ENCODE data around the gene PLEKHJ1.

The PLEKHJ1 gene

GRCh38 chr19:2233601-2234280, 2.4 kb downstream of the PLEKHJ1 start:
- DNase-seq = no peak

- no peak for DNase-seq
These were observed 3.6 kb downstream of the PLEKHJ1 start for GRCh38 chr19:2232286-2233151.

DNA sequence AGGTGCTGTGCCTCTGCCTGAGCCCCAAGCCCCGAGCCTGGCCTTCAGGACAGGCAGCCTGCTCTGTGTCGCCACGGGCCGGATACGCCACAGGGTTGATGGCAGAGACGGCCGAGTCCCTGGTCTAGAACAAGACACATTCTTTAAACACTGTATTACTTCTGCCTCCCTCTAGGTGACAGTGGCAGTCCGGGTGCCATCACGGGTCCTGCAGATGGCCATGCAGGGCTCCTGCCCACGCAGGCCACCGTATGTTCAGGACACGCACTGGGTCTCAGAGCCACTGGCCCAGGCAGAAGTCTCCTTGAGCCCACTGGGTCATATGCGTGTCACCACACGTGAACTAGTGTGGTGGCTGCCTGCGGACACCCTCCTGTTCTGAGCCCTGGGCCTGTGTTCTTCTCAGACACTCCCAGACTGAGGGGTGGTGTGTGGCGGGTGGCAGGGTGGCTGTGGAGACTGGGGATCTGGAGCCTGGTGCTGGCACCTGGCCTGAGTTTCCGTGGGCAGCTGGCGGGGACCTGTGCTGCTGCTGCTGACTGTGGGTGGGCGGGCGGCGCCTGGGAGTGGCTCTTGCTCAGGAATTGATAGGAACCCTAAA, 4.4 kb downstream of the PLEKHJ1 start:
- DNase-seq = no peak

DNA sequence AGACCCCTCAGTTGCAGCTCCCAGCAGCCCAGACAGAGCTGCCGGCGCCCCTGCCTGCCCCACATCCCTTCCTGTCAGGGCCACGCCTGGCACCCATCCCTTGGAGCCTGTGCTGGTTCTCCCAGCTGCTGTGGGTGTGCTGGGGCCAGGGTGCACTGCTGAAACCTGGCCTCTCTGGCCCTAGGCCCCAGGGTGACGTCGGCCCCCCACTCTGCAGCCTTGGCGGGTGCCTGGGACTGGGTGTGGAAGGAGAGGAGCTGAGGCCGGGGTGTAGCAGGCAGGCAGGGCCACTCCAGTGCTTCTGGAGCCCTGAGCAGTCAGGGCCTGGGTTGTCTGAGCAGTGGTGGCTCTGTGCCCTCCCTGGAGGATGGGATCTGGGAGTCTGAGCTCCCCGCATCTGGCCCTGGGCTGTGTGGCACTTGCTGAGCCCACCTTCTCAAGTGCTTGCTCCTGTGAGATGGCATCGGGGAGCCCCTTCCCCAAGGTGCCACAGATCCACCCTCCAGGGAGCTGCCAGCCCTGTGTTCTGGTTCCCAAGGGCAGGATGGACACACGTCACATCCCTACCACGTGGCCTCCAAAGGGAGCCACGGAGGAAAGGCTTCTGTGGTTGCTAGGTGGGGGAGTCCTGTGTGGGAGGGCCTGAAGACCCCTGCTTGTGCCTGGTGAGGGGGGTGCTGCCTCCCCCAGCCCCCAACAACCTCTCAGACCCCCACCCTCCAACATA, 5.2 kb downstream of the PLEKHJ1 start:
- DNase-seq = no peak

- no peak for DNase-seq
These were observed 6.0 kb downstream of the PLEKHJ1 start for GRCh38 chr19:2230033-2230531.

DNA sequence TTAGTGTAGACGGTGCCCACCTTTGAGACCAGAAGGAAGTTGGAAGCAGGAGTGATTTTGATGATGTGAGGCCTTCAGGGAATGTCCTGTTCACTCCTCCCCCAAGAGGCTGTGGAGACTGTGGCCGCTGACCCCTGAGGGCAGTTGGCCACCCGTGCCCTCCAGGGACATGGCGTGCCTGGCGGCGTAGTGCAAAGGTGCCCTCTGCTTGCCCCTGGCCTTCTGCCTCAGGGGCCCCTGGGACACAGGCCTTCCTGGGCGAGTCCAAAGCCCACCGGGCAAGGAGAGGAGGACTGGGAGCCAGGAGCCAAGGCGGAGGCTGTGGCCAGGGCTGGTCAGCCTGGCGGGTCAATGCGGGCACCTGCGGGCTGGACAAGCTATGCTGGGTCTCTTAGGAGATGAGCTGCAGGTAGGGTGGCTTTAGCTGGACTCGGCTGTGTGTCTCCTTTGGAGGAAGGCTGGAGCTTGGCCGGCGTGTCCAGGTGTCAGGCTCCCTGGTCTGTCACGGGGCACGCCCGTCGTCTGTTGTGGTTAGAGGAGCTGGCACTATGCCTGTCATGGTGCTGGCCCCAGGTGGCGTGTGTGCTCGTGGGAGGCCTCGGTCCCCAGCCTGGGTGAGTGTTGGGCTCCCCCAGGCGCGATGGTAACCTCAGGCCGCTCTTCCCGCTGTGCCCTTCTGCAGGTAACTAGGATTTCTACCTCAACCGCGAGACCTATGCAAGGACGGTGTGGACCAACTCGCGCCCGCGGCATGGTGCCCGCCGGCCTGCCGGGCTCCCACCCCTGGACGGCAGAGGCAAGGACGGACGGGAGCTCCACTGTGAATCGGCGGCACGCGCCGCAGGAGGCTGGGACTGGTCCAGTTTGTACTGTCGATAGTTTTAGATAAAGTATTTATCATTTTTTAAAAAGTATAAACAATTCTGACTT, 6.8 kb downstream of the PLEKHJ1 start:
- DNase-seq = no peak

DNA sequence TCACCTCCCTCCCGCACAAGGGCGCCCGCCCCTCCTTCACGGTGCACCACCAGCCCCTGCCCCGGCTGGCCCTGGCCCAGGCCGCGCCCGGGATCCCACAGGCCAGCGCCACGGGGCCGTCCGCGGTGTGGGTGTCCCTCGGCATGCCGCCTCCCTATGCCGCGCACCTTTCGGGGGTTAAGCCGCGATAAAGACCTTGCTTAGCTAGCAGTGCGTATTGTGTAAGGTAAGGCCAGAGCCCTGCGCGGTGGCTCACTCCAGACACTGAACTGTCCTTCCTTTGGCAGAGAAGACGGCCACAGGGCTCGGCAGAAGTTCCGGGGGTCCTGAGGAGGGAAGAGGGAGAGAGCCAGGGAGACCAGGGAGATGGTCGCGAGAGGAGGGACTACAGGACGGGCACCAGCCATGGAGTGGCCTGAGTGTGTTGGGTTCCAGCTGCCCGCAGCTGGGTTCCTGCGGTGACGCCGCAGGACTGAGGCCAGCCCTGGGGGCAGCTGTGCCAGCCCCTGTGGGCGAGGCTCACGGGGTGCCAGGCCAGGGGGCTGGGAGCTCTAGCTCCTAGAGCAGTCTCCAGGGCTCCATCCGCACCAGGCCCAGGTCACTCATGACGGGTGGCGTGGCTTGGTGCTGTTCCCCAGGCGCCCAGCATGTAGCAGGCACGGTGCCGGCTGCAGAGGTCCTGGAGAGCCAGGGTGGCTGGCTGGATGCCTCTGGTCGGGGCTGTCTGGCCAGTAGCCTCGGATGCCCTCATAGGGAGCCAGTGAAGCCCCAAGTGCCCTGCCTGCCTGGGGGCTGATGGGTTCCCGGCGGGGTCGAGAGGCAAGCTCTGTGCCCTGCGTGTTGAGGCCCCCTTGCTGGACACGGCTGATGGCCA, 7.7 kb downstream of the PLEKHJ1 start:
- DNase-seq = no peak

GRCh38 chr19:2227415-2228156, 8.5 kb downstream of the PLEKHJ1 start:
- DNase-seq = no peak

DNA sequence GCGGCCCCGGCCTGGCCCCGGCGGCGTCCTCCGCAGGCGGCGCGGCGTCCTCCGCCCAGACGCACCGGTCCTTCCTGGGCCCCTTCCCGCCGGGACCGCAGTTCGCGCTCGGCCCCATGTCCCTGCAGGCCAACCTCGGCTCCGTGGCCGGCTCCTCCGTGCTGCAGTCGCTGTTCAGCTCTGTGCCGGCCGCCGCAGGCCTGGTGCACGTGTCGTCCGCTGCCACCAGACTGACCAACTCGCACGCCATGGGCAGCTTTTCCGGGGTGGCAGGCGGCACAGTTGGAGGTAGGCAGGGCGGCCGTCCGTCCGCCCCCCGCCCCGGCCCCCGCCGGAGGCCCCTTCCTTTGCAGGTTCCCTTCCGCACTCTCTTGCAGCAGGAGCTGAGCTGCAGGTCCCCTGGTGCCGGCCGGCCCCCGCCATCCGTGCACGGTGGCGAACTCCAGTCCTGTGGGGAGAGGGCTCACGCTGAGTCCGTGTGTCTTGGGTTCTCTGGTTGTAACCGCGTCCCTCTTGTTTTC, 9.2 kb downstream of the PLEKHJ1 start:
- no peak for DNase-seq

- no peak for DNase-seq
These were observed 9.9 kb downstream of the PLEKHJ1 start for GRCh38 chr19:2226051-2226839.

- no peak for DNase-seq
These were observed 10.6 kb downstream of the PLEKHJ1 start for GRCh38 chr19:2225415-2226050.

GRCh38 chr19:2224754-2225349, 11.3 kb downstream of the PLEKHJ1 start:
- DNase-seq = no peak

DNA sequence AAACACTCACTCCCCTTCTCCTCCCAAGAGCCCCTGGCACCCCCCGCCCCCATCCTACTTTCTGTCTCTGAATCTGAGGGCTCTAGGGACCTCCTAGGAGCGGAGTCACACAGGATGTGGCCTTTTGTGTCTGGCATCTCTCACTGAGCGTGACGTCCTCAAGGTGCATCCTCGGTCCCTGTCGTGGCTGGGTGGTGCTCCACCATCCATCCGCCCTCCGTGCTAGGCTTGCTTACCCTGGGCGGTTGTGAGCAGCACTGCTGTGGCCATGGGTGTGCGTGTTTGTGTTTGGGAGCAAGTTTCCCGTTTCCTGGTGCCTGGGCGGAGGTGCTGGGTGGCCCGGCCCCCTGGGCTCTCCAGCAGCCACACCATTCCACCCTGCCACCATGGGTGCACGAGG, 12.2 kb downstream of the PLEKHJ1 start:
- DNase-seq = no peak

GRCh38 chr19:2223391-2223790, 12.7 kb downstream of the PLEKHJ1 start:
- no peak for DNase-seq

DNA sequence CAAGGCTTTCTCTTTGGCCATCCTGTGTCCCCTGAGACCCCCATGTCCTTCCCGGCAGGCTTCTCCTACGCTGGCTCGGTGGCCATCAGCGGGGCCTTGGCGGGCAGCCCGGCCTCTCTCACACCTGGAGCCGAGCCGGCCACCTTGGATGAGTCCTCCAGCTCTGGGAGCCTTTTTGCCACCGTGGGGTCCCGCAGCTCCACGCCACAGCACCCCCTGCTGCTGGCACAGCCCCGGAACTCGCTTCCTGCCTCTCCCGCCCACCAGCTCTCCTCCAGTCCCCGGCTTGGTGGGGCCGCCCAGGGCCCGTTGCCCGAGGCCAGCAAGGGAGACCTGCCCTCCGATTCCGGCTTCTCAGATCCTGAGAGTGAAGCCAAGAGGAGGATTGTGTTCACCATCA, 14.2 kb downstream of the PLEKHJ1 start:
- no peak for DNase-seq

DNA sequence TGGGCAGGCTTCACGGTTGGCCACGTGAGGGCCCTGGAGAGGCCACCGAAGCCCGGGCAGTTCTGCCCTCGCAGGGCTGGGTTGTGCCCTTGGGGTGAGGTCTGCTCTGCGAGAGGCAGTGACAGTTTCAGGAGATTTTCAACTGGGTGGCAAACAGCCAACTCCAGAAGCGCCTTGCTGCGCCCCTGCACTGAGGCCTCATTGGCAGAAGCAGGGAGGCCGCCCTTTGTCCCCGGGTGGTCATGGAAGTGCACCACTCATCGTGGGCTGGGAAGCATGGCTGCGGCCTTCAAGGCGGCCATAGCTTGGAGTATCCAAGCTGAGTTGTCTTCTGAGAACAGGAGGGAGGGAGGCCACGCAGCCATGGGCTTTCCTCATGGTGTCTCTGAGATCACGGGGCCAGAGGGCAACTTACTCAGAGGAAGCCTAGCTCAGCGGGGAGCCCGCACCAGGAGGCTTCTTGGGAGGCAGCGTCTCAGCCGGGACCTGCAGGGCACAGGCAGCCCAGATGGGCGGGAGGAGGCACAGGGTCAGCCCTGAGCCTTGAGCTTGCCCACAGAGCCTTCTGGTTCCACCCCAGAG, 14.8 kb downstream of the PLEKHJ1 start:
- no peak for DNase-seq

DNA sequence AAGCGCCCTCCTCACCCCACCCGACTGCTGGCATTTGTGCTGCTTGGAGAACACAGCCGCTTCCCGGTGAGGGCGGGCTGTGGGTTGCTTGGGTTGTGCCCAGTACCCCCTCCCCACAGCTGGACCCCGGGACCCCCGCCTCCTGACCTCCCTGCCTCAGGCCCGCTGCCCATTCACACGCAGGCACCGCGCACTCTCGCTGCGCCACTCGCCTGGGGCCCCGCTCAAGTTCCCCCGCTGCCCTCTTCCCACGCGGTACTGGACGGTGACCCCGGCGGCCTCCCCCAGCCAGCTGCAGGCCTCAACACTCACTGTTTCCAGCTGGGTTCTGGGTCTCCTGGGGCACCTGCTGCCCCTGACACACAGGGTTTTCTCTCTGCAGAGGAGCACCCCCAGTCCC, 16.4 kb downstream of the PLEKHJ1 start:
- no peak for DNase-seq

- DNase-seq = no peak
These were observed 18.5 kb downstream of the PLEKHJ1 start for GRCh38 chr19:2217591-2217990.
